Measurements from ENCODE around the gene ITPR1.

Gene ITPR1

GRCh38 chr3:4814904-4815574, 321.9 kb downstream of the ITPR1 start:
- H3K27ac ChIP-seq (replicated peaks) = peak overlapping the region; percentile 74
- H3K4me3 ChIP-seq (replicated peaks; ENCODE audit: insufficient read depth, low read length) = no peak overlapping the region
- no peak for DNase-seq (ENCODE audit: low read depth in 1 of 2, low spot score in 1 of 2)
- TF ChIP-seq POLR2AphosphoS5 (IDR thresholded peaks at IDR 0.05; ENCODE audit: low read depth) = no peak
- no peak for TF ChIP-seq CTCF (IDR thresholded peaks at IDR 0.05; ENCODE audit: insufficient read depth, low read length)
- no peak for TF ChIP-seq SPI1 (IDR thresholded peaks at IDR 0.05; ENCODE audit: borderline replicate concordance, low read depth)
- no peak for TF ChIP-seq REST (IDR thresholded peaks at IDR 0.05; ENCODE audit: insufficient replicate concordance, low read depth)
- TF ChIP-seq GABPA (IDR thresholded peaks at IDR 0.05; ENCODE audit: low read depth) = no peak
- H3K27me3 ChIP-seq (ENCODE audit: insufficient read depth, poor library complexity, severe bottlenecking) = no peaks in the 10 kb centered on the region

GRCh38 chr3:4816306-4816705, 323.2 kb downstream of the ITPR1 start:
- H3K4me3 ChIP-seq (replicated peaks; ENCODE audit: insufficient read depth, low read length) = no peak overlapping the region
- TF ChIP-seq CTCF (IDR thresholded peaks at IDR 0.05; ENCODE audit: insufficient read depth, low read length) (no peak), REST (IDR thresholded peaks at IDR 0.05; ENCODE audit: insufficient replicate concordance, low read depth) (no peak), GABPA (IDR thresholded peaks at IDR 0.05; ENCODE audit: low read depth) (no peak), SPI1 (IDR thresholded peaks at IDR 0.05; ENCODE audit: borderline replicate concordance, low read depth) (no peak), POLR2AphosphoS5 (IDR thresholded peaks at IDR 0.05; ENCODE audit: low read depth) (no peak)
- H3K27ac ChIP-seq (replicated peaks) = no peak overlapping the region
- DNase-seq (ENCODE audit: low read depth in 1 of 2, low spot score in 1 of 2) = no peak
- no peaks in the 10 kb centered on the region for H3K27me3 ChIP-seq (ENCODE audit: insufficient read depth, poor library complexity, severe bottlenecking)

GRCh38 chr3:4816718-4817117, 323.6 kb downstream of the ITPR1 start:
- no peak overlapping the region for H3K27ac ChIP-seq (replicated peaks)
- TF ChIP-seq CTCF (IDR thresholded peaks at IDR 0.05; ENCODE audit: insufficient read depth, low read length) (no peak), POLR2AphosphoS5 (IDR thresholded peaks at IDR 0.05; ENCODE audit: low read depth) (no peak), REST (IDR thresholded peaks at IDR 0.05; ENCODE audit: insufficient replicate concordance, low read depth) (no peak), SPI1 (IDR thresholded peaks at IDR 0.05; ENCODE audit: borderline replicate concordance, low read depth) (no peak), GABPA (IDR thresholded peaks at IDR 0.05; ENCODE audit: low read depth) (no peak)
- H3K4me3 ChIP-seq (replicated peaks; ENCODE audit: insufficient read depth, low read length) = no peak overlapping the region
- H3K27me3 ChIP-seq (ENCODE audit: insufficient read depth, poor library complexity, severe bottlenecking) = no peaks in the 10 kb centered on the region
- DNase-seq (ENCODE audit: low read depth in 1 of 2, low spot score in 1 of 2) = no peak

Measured in HL-60 (cell line).